Activated CD4-positive, alpha-beta T cell treated with anti-CD3 and anti-CD28 coated beads for 48 hours (primary cell): ENCODE measurements around the gene DTD1.

ENCODE experiments used
- DNase-seq: peaks from one replicate; pipeline ENCODE4 v3.0.0-alpha.2; 2020

Gene DTD1

GRCh38 chr20:18587665-18588573 is at the start of gene DTD1:
Gene DTD1, plus strand, starts transcription at chr20:18588054. Its CDS starts 19 bp downstream, at chr20:18588073.
- peak; percentile 95 for DNase-seq

GRCh38 chr20:18541741-18542140 is 46.1 kb upstream of the DTD1 start:
- DNase-seq, result no peak

- no peak for DNase-seq
These were observed 44.6 kb upstream of the DTD1 start for GRCh38 chr20:18543216-18543615.

- DNase-seq, result no peak
These were observed 43.9 kb upstream of the DTD1 start for GRCh38 chr20:18543932-18544331.

- DNase-seq, result no peak
These were observed 42.3 kb upstream of the DTD1 start for GRCh38 chr20:18545566-18545965.

- no peak for DNase-seq
These were observed 39.4 kb upstream of the DTD1 start for GRCh38 chr20:18548465-18548864.

GRCh38 chr20:18553746-18554145 is 34.1 kb upstream of the DTD1 start:
- DNase-seq, result no peak

GRCh38 chr20:18566892-18567738 is 20.7 kb upstream of the DTD1 start, which contains the start of gene SMIM26:
Gene SMIM26, plus strand, starts transcription at chr20:18567432. Its CDS starts 47 bp downstream, at chr20:18567479.
- DNase-seq, result peak; percentile 96

GRCh38 chr20:18567739-18568091 is 20.1 kb upstream of the DTD1 start:
- no peak for DNase-seq

- DNase-seq, result no peak
These were observed 16.8 kb upstream of the DTD1 start for GRCh38 chr20:18571009-18571408.

- no peak for DNase-seq
These were observed 16.3 kb upstream of the DTD1 start for GRCh38 chr20:18571578-18571977.

GRCh38 chr20:18577942-18578341 is 9.9 kb upstream of the DTD1 start:
- DNase-seq, result no peak

GRCh38 chr20:18578581-18578980 is 9.3 kb upstream of the DTD1 start:
- no peak for DNase-seq

GRCh38 chr20:18580012-18580411 is 7.8 kb upstream of the DTD1 start:
- DNase-seq, result no peak

GRCh38 chr20:18585134-18585533 is 2.7 kb upstream of the DTD1 start:
- no peak for DNase-seq

- no peak for DNase-seq
These were observed 700 bp downstream of the DTD1 start for GRCh38 chr20:18588574-18588933.

- no peak for DNase-seq
These were observed 2.3 kb downstream of the DTD1 start for GRCh38 chr20:18589941-18590674.

- no peak for DNase-seq
These were observed 8.4 kb downstream of the DTD1 start for GRCh38 chr20:18596270-18596669.

- no peak for DNase-seq
These were observed 21.9 kb downstream of the DTD1 start for GRCh38 chr20:18609741-18610140.

- DNase-seq, result no peak
These were observed 23.6 kb downstream of the DTD1 start for GRCh38 chr20:18611492-18611891.

GRCh38 chr20:18613553-18613952 is 25.7 kb downstream of the DTD1 start:
- DNase-seq, result peak; percentile 18

- no peak for DNase-seq
These were observed 26.4 kb downstream of the DTD1 start for GRCh38 chr20:18614244-18614643.

GRCh38 chr20:18615020-18615650 is 27.3 kb downstream of the DTD1 start:
- DNase-seq, result no peak
